RWPE1 (cell line): ENCODE measurements around the gene RICTOR.
"Not testable (repeated sequence)": the region's sequence is repeated elsewhere in the genome, so short reads cannot be mapped to it uniquely, and the experiment has no call there.

ENCODE experiments used
- CTCF ChIA-PET: fragments of 350-600 bp; sonication (Branson Sonifier 250); formaldehyde crosslinking; extraction: SDS; loops from one replicate; lab custom pipeline; 2021; lab: Yijun Ruan, JAX
- POLR2A ChIA-PET: fragments of 400-600 bp; formaldehyde crosslinking; extraction: SDS; loops from one replicate; lab custom pipeline; 2020; ENCODE audit warnings: antibody characterized with exemption; ENCODE audit not compliant: low non-redundant PET; lab: Yijun Ruan, JAX
- DNase-seq: peaks from one replicate; pipeline ENCODE4 v3.0.0; 2012; ENCODE audit warnings: low spot score
- H3K27ac ChIP-seq: fragments of 450-650 bp; 2 replicates; pipeline ENCODE4 v1.5.1; 2017
- CTCF ChIP-seq: fragments of 450-650 bp; conservative IDR thresholded peaks from 2 replicates; pipeline ENCODE4 v1.5.1; 2017; ENCODE audit warnings: low read depth, mild to moderate bottlenecking

Gene RICTOR

GRCh38 chr5:39017504-39017903 is 56.7 kb downstream of the RICTOR start:
- no peak for TF ChIP-seq CTCF
- no peak for DNase-seq
- H3K27ac ChIP-seq: no peak overlapping the region
- POLR2A ChIA-PET: no interaction called here
- CTCF ChIA-PET: interaction anchor here (0.6 kb wide), 2 partner anchors 13 to 811 kb away, joined by 4 to 7 read pairs; no protein-coding TSS in a partner anchor

- no peak for DNase-seq
- CTCF ChIA-PET: no interaction called here
- H3K27ac ChIP-seq: no peak overlapping the region
- POLR2A ChIA-PET: no interaction called here
- no peak for TF ChIP-seq CTCF
Measured at GRCh38 chr5:39016587-39017275, 57.5 kb downstream of the RICTOR start.

DNA sequence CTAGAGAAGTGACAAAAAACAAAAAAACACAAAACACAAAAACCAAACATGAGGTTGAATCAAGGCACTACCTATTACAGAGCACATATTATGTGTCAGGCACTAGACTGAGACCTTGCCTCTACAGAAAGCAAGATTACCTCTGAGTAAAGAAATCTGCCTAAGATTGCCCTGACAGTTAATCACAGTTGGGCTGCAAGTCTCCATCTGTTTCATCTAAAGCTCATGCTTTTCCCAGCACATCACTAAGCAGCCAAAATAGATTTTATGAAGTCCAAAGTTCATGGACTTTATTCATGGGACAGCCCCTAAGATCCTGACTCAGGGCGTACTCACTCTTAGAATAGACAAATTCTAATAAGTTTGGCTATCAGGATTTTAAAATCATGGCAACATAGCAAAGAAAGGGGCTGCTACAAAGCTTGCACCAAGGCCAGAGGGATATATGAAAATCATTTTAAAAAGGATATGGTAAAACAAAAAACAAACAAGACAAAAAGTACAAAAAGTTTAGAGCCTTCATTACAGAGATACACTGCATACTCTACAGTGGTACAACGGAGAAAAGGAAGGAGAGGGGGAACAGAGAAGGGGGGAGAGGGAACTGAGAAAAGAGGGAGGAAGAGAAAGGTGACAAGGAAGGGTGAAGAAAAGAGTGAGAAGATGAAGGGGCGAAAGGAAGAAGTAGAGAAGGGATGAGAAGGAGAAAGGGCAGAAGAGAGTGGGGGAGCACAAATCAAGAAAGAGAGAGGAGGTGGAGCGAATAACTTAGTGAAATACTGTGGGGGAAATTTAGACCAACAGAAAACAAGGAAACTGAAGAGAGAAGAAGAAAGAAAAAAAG is 58.2 kb downstream of the RICTOR start:
- ChIA-PET POLR2A (no interaction called here), CTCF (interaction anchor here (0.6 kb wide), 2 partner anchors 36 to 277 kb away, joined by 5 to 7 read pairs; no protein-coding TSS in a partner anchor)
- no peak overlapping the region for H3K27ac ChIP-seq
- peak; percentile 8 for DNase-seq
- no peak for TF ChIP-seq CTCF

DNA sequence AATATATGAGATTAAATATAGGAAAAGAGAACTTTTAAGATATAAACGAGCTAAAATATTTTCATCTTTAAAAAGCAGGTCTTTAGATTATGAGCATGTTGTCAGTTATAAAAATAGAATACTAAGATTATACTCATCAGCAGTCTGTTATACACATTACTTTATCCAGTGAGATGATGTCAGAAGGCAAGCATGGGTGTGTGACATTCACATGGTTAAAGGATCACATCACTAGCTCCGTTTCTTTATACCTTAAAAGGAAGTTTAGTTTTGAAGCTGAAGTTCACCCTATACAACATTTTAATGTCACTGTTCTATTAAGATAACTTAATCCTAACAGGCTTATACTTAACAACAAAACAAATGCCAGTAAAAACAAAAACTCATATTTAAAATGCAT is 59.6 kb downstream of the RICTOR start:
- DNase-seq: no peak
- CTCF ChIA-PET: interaction anchor here (0.5 to 0.6 kb wide), 2 partner anchors 114 to 232 kb away, joined by 3 read pairs; no protein-coding TSS in a partner anchor
- no peak overlapping the region for H3K27ac ChIP-seq

GRCh38 chr5:39013938-39014337 is 60.3 kb downstream of the RICTOR start:
- ChIA-PET CTCF (no interaction called here), POLR2A (no interaction called here)
- no peak for DNase-seq
- H3K27ac ChIP-seq: no peak overlapping the region
- no peak for TF ChIP-seq CTCF

More for the DNA sequence above, 59.6 kb downstream of the RICTOR start:
- TF ChIP-seq CTCF: no peak
- POLR2A ChIA-PET: no interaction called here

GRCh38 chr5:39010958-39011357 is 63.2 kb downstream of the RICTOR start:
- H3K27ac ChIP-seq, POLR2A ChIA-PET, DNase-seq: not testable (repeated sequence)
- CTCF ChIA-PET: interaction anchor here (0.7 kb wide), 1 partner anchor 62 kb away, joined by 3 read pairs; no protein-coding TSS in a partner anchor
